HG03039 (cell line): ENCODE results near the gene CEBPZOS.

Experiments used
- ATAC-seq: cut with Tn5 transposase; IDR thresholded peaks from one replicate; pipeline ENCODE4 v1.9.1; 2021; ENCODE audit warnings: mild to moderate bottlenecking, moderate library complexity; ENCODE audit not compliant: unreplicated experiment

CEBPZOS gene

GRCh38 chr2:37196320-37197195, at the start of gene CEBPZOS:
TSS of gene CEBPZOS (plus strand) at chr2:37196496. CDS start at chr2:37199705, 3,209 bp downstream.
- peak; percentile 73 for ATAC-seq

GRCh38 chr2:37148325-37148724, 48.0 kb upstream of the CEBPZOS start:
- no peak for ATAC-seq

GRCh38 chr2:37149626-37150322, 46.5 kb upstream of the CEBPZOS start:
- ATAC-seq: no peak

- ATAC-seq: no peak
These were observed 43.1 kb upstream of the CEBPZOS start for GRCh38 chr2:37153224-37153623.

- no peak for ATAC-seq
These were observed 41.5 kb upstream of the CEBPZOS start for GRCh38 chr2:37154785-37155184.

GRCh38 chr2:37156071-37156856, 40.0 kb upstream of the CEBPZOS start:
- peak; percentile 24 for ATAC-seq

GRCh38 chr2:37156857-37157714, 39.2 kb upstream of the CEBPZOS start, which contains the start of gene EIF2AK2:
TSS of gene EIF2AK2 (minus strand) at chr2:37156980. CDS start at chr2:37147806, 9,174 bp downstream.
- peak; percentile 79 for ATAC-seq

- no peak for ATAC-seq
These were observed 31.5 kb upstream of the CEBPZOS start for GRCh38 chr2:37164757-37165156.

GRCh38 chr2:37167636-37168180, 28.6 kb upstream of the CEBPZOS start:
- ATAC-seq: no peak

- no peak for ATAC-seq
These were observed 27.9 kb upstream of the CEBPZOS start for GRCh38 chr2:37168217-37168981.

GRCh38 chr2:37171624-37171950, 24.7 kb upstream of the CEBPZOS start:
- no peak for ATAC-seq

GRCh38 chr2:37173741-37174140, 22.6 kb upstream of the CEBPZOS start:
- no peak for ATAC-seq

- ATAC-seq: no peak
These were observed 16.2 kb upstream of the CEBPZOS start for GRCh38 chr2:37180006-37180639.

GRCh38 chr2:37180640-37181039, 15.7 kb upstream of the CEBPZOS start:
- ATAC-seq: no peak

- no peak for ATAC-seq
These were observed 14.3 kb upstream of the CEBPZOS start for GRCh38 chr2:37181726-37182684.

- no peak for ATAC-seq
These were observed 7.7 kb upstream of the CEBPZOS start, which contains the start of gene SULT6B1 for GRCh38 chr2:37188570-37188969. TSS of gene SULT6B1 (minus strand) at chr2:37188670. CDS start at chr2:37188640, 30 bp downstream.

- ATAC-seq: no peak
These were observed 6.7 kb upstream of the CEBPZOS start for GRCh38 chr2:37189452-37190153.
